C1 segment of cervical spinal cord (tissue), 14 donors: ENCODE measurements around the gene EXD3.
A peak's percentile ranks its signal among the peaks of the same experiment; 100 is the strongest.
"Not testable (repeated sequence)": the region's sequence is repeated elsewhere in the genome, so short reads cannot be mapped to it uniquely, and the experiment has no call there.

Experiments
- DNase-seq, 14 donors: peaks; one replicate each; lab custom pipeline; 2025; lab: John Stamatoyannopoulos, UW

EXD3 gene

DNA sequence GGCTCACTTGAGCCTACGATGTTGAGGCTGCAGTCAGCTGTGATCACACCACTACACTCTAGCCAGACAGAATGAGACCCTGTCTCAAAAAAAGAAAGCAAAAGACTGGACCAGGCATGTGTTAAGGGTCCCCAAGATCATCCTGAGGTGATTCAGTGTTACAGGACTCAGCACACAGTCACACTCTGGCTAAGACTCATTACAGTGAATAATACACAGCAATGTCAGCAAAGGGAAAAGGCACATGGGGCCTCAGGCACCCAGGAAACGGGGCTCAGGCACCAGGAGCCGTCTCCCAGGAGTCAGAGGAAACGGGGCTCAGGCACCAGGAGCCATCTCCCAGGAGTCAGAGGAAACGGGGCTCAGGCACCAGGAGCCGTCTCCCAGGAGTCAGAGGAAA, 81.7 kb downstream of the EXD3 start:
- no peak for DNase-seq

DNA sequence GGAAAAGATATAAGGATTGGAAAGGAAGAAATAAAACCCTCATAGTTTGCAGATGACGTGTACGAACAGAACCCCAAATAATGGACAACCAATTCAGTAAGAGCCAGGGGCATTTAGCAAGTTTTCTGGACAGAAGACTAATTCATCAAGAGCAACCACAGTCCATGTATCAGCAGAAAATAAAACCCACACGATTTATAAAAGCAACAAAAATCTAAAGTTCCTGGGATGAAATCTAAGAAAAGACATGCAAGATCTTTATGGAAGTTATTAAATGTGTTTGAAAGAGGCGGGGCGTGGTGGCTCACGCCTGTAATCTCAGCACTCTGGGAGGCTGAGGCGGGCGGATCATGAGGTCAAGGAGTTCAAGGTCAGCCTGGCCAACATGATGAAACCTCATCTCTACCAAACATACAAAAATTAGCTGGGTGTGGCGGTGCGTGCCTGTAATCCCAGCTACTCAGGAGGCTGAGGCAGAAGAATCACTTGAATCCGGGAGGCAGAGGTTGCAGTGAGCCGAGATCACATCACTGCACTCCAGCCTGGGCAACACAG, 83.0 kb downstream of the EXD3 start:
- DNase-seq: not testable (repeated sequence)

DNA sequence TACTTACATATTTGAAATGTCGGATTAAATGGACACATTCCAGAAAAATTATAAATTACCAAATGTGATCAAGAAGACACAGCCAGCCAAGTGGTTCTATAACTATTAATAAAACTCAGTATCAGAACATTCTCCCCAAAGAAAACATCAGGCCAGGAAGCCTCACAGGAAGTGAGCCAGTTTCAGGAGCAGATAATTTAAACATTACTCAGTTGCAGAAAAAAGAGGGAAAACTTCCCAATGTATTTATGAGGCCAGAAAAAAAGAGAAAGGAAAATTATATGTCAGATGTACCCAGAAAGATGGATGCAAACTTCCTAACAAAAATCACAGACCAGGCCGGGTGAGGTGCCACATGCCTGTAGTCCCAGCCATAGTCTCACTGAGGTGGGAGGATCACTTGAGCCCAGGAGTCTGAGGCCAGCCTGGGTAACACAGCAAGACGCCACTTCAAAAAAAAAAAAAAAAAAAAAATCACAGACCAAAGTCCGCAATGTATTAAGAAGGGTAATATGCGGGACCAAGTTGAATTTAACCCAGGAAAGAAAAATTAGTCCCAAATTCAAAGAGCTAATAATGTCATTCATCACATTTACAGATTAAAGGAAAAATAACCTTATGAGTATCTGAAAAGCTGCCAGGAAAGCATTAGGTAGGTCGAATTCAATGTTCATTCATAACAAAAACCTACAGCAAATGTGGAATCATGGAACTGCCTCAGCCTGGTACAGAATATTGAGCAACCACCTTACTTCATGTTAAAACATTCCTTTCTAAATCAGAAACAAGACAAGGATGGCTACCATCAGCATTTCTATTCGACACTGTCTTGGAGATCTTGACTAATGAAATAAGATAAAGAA, 83.7 kb downstream of the EXD3 start:
- no peak for DNase-seq

DNA sequence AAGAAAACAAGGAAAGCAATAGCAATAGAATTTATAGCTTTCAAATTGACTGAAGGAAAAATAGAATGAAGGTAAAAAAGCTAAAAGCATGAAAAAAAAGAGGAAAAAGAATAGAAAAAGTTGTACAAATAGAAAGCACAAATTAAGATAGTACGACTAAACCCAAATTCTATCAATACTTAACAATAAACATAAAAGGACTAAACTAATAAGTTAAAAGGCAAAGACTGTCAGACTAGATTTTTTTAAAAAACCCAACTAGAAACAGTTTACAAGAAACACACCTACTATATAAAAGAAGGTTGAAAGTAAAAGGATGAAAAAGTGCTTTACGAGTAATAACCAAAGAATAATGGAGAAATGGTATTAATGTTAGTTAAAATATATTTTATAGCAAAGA, 86.2 kb downstream of the EXD3 start:
- DNase-seq: no peak

DNA sequence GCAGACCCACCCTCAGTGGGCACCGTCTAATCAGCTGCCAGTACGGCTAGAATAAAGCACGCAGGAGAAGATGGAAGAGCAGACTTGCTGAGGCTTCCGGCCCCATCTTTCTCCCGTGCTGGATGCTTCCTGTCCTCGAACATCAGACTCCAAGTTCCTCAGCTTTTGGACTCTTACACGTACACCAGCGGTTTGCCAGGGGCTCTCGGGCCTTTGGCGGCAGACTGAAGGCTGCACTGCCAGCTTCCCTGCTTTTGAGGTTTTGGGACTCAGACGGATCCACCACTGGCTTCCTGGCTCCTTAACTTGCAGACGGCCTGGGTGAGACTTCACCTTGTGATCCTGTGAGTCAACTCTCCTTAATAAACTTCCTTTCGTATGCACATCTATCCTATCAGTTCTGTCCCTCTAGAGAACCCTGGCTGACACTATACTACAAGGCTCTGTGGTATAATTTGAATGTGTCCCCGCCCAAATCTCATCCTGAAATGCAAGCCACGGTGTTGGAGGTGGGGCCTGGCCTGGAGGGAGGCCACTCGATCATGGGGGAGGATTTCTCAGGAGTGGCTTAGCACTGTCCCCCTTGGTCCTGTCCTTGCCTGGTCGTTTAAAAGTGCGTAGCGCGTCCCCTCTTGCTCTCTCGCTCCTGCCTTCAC, 89.8 kb downstream of the EXD3 start:
- DNase-seq: no peak

DNA sequence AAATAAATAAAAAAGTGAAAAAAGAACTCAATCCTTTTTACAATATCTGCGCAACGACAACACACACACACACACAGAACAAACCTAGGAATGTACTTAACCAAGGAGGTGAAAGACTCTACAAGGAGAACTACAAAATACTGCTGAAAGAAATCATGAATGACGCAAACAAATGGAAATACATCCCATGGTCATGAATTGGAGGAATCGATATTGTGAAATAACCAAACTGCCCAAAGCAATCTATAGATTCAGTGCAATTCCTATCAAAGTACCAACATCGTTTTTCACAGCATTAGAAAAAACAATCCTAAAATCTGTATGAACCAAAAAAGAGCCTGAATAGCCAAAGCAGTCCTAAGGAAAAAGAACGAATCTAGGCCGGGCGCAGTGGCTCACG, 91.0 kb downstream of the EXD3 start:
- DNase-seq: no peak

DNA sequence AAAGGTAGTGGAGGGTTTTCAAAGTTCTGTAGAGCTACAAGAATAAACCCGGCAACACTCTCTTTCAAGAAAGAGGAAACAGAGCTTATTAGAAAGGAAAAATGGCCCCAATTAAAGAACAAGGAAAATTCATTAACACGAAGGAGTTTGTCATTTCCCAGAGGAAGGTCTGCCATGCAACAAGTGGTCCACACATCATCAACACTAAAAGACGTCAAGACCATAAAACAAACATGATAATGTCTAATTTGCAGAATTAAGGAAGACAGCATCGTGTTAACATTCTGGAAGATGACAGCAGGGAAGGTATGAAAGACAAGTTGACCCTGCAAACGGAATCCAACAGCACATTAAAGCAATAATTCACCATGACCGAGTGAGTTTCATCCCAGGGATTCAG, 92.3 kb downstream of the EXD3 start:
- no peak for DNase-seq

DNA sequence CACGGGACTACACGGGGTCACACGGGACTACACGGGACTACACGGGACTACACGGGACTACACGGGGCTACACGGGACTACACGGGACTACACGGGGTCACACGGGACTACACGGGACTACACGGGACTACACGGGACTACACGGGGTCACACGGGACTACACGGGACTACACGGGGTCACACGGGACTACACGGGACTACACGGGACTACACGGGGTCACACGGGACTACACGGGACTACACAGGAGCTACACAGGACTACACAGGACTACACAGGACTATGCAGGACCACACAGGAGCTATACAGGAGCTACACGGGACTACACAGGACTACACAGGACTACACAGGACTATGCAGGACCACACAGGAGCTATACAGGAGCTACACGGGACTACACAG, 93.4 kb downstream of the EXD3 start:
- DNase-seq: not testable (repeated sequence)

DNA sequence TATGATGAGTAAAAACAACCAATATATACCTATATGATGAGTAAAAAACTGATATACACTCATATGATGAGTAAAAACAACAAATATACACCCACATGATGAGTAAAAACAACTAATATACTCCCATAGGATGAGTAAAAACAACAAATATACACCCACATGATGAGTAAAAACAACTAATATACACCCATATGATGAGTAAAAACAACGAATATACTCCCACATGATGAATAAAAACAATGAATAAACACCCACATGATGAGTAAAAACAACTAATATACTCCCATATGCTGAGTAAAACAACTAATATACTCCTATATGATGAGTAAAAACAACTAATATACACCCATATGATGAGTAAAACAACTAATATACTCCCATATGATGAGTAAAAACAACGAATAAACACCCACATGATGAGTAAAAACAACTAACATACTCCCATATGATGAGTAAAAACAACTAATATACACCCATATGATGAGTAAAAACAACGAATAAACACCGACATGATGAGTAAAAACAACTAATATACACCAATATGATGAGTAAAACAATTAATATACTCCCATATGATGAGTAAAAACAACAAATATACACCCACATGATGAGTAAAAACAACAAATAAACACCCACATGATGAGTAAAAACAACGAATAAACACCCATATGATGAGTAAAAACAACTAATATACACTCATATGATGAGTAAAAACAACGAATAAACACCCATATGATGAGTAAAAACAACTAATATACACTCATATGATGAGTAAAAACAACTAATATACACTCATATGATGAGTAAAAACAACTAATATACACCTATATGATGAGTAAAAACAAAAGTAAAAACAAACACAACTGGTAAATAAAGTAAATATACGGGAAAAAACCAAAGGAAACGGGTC, 95.1 kb downstream of the EXD3 start:
- not testable (repeated sequence) for DNase-seq

DNA sequence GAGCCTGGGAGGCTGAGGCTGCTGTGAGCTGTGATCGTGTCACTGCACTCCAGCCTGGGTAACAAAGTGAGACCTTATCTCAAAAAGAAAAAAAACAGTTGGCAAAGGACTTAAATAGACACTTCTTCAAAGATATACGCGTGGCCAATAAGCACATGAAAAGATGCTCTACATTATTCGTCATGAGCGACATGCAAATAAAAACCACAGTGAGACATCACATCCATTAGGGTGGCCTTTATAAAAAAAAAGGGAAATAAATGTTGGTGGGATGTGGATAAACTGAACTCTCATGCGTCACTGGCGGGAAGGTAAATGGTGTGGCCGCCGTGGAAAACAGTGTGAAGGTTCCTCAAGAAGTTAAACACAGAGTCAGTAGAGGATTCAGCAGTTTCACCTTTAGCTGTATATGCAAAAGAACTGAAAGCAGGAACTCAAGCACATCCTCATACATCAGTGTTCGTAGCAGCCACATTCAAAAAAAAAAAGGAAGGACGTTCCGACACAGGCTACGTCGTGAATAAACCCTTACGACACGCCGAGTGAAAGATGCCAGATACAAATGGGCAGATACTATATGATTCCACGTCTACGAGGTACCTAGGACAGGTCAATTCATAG, 96.4 kb downstream of the EXD3 start:
- DNase-seq: no peak

DNA sequence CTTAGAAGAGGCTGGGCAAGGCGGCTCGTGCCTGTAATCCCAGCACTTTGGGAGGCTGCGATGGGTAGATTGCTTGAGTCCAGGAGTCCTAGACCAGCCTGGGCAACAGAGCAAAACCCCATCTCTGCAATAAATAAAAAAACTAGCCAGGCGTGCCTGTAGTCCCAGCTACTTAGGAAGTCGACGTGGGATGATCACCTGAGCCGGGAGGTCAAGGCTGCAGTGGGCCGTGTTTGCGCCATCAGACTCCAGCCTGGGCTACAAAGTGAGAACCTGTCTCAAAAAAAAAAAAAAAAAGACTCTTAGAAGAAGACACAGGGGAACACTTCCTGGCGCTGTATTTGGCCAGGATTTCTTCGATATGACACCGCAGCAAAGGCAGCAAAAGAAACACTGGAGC, 97.2 kb downstream of the EXD3 start:
- DNase-seq: no peak

DNA sequence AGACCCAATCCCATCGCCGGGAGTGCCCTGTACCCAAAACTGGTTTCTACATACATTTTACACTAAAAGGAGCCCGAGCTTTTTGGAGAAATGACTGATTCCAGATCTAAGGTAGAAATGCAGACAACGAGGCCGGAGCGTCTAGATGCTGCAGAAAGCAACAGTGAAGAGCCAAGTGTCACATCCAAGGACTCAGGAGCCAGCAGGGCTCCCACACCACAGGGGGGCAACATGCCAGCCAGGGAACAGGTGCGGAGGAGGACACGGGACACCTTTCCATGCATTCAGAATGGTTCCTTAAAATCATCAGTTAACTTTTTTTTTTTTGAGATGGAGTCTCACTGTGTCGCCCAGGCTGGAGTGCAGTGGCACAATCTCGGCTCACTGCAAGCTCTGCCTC, 97.8 kb downstream of the EXD3 start:
- DNase-seq: no peak

DNA sequence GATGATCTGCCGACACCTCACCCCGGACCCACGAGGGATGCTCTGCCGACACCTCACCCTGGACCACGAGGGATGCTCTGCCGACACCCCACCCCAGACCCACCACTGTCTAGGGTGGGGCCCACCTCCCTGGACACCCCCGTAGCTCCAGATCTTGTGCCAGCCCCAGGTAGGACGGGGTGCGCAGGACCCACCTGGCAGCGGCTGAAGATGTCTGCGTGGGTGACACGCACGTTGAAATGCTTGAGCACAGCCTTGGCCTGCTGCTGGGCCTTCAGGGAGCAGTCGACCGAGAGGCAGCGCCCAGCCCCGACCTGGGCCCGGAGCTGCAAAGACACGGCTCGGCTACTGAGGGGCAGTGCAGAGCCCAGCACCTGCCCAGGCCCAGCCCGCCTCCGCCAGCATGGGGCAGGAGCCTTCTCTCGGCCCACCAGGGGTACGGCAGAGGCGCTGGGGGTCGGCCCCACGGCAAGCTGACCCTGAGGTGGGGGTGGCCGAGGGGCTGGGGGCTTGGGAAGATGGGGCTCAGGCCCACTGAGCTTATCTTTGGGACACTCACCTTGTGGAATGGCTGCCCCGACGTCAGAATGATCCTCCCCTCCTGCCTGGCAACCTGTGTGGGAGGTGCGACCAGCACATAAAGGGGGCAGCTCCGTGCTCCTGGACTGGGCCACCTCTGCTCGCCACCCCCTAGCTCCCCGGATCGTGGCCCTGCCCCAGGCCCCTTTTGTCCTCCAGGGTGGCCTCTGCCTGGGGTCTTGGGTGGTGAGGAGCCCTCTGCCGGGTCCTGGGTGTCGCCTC, 99.2 kb downstream of the EXD3 start:
- no peak for DNase-seq

DNA sequence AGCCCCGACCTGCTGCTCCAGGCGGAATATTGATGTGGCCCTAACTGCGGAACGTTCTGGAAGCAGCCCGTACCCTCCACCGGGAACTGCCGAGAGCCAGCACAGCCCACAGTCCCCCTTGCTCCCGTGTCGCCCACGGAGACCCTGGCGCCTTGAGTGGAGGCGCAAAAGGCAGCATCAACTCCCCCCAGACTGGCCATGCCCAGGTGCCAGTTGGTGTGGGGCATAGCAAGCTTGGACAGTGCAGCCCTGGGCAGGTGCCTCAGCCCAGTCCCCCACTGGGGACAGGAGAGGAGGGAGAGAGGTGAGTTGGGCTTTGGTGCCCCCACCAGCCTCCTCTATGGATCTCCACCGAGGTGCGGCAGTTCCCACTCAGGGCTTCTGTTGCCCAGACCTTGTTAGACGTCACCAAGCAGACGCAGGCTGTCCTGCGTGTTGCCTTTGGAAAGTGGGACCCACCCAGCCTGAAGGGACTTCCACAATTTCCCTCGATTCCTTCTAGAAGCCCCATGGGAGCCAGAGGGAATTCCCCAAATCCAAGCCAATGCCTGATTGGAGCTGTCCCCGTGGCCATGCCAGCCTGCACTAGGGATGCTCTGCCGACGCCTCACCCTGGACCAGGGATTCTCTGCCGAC, 101.1 kb downstream of the EXD3 start:
- no peak for DNase-seq

DNA sequence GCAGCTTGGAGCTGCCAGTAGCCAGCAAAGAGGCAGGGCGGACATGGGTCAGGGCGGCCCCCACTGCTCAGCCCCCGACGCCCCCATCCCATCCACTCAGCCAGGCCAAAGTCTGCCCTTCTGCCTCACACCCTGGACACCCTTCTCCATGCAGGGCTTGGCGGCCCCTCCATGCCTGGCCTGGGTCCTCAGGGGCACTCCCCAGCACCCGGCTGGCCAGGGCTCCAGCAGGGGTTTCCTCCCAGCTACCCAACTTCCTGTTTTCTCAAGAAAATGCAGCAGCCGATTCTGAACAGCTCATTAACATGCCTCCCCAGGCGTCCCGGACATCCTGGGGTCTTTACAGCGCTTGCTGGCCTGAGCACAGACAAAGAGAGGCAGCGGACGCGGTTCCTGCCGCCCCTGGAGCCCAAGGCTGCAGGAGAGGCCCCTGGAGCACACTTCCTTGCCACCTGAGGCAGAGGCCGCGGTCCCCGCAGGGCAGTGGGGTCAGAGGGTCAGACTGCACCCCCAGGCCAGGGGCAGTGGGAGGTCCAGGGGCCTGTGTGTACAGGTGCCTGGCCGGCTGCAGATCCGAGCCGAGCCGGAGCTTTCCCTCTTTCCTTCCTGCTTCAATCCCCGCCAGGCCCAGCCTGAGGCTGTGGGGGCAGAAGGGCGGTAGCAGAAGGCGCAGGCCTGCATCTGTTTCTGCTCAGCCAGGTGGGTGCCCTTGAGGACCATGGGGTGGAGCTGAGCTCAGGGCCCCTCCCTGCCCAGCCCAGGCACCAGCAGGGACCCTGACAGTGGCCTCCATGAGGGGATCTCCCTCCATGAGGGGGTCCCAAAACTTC, 102.2 kb downstream of the EXD3 start:
- DNase-seq: no peak

DNA sequence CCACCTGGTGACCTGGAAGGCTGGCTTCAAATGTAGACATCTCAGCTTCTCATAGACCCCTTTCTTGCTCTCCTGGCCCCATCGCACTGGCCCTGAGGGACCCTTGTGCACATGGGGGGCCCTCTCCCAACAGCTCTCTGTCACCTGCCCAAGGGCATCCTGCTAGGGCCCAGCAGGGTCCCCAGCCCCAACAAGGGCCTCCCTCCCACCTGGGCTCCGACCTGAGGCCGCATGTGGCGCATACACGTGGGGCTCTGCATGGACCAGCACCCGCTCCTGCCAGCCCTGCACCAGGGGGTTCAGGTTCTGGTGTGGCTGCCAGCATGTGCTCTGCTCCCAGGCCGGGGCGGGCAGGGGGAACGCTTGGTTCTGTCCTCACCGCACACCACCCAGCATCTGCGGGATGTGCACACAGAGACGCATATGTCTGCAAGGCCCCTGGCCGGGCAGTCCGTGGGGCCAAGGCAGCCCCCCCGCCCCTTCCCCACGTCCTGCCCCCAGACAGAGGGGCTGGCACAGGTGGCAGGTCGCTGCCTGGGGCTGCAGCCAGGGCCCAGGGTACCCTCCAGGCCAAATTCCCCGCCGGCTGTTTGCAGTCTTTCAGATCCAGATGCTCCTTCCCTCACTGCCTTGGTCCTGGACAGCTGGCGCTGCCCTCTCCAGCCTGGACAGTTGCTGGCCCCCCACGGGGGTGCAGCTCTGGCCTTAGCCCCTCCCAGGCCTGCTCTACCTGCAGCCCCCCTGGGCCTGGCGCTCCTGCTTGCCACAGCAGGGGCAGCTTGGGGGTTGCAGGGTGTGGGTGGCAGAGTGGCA, 103.0 kb downstream of the EXD3 start:
- no peak for DNase-seq

DNA sequence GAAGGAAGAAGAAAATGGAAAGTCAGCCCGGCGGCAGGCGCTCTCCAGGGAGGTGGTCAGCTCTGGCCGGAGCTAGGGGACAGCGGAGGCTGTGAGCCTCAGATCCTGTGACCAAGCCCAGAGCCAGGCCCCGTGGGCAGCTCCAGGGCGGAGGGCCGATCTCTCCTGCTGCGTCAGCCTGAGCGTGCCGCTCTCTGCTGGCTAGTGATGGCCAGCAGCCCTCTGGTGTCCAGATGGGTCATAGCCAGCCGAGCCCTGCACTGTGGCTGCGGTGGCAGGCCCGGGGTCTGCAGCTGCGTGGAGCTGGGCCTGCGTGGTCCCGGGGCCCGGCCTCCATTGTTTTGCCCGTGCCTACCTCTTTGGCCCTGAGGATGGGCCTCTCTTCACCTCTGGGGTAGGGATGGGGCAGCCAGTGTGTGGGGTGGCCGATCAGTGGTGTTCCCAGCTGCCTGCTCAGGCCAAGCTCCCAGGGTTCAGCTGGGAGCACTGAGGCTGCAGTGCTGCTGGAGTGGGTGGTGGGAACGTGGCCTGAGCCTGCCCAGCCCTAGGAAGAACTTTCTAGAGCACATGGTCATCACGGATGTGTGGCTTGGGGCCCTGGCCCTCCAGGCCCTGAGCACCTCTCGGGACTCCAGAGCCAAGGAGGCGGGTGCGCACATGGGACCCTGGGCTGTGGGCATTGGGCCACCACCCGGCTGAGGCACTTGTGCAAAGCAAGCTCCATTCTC, 103.8 kb downstream of the EXD3 start:
- peak in 8 of 14 donors; percentile 18 to 77 (median 50) for DNase-seq

DNA sequence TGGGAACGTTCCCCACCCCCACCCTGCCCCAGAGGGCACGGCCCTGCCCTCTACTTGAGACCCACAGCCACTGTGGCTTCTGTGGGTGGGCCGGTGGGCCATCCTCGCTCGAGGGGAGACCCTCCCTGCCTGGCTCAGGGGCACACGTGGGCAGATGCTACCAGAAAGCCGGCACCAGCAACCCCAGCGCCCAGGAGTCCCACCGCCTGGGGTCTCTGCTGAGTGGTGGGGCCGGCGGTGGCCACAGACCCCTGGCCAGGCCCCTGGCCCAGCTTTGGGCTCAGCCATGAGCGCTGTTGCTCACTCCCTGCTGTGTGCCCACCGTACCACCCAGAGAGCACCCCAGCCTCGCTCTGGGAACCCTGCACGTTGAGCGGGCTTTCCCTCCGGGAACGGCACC, 104.4 kb downstream of the EXD3 start:
- DNase-seq: no peak
